Neutrophil (primary cell): Measurements from ENCODE around the gene SUGCT.
"Not testable (repeated sequence)": the region's sequence is repeated elsewhere in the genome, so short reads cannot be mapped to it uniquely, and the experiment has no call there.

ENCODE experiments used
- H3K27ac ChIP-seq: fragments of 200-600 bp; sonication (generic); 2 replicates; pipeline ENCODE4 v1.5.1; 2016; ENCODE audit warnings: mild to moderate bottlenecking, moderate library complexity
- H3K27me3 ChIP-seq: fragments of 200-600 bp; sonication (generic); 2 replicates; pipeline ENCODE4 v1.6.0; 2016; ENCODE audit warnings: mild to moderate bottlenecking
- H3K36me3 ChIP-seq: fragments of 200-600 bp; sonication (generic); 2 replicates; pipeline ENCODE4 v1.5.1; 2017
- H3K4me1 ChIP-seq, 2 experiments: fragments of 200-600 bp in 1 of 2; sonication (generic) in 1 of 2; 1 replicate in 1 of 2; 2 replicates in 1 of 2; pipeline versions ENCODE4 v1.5.1 to v1.6.1; 2013 to 2016; ENCODE audit warnings: low read depth in 1 of 2, low read length in 1 of 2, mild to moderate bottlenecking in 1 of 2, moderate library complexity in 1 of 2; ENCODE audit not compliant: control insufficient read depth in 1 of 2, insufficient read depth in 1 of 2
- H3K4me3 ChIP-seq, 2 experiments: fragments of 200-600 bp in 1 of 2; sonication (generic) in 1 of 2; 1 replicate in 1 of 2; 2 replicates in 1 of 2; pipeline ENCODE4 v1.5.1; 2013 to 2016; ENCODE audit warnings: low read depth in 1 of 2, low read length in 1 of 2, mild to moderate bottlenecking in 1 of 2, moderate library complexity in 1 of 2
- H3K9me3 ChIP-seq: fragments of 200-600 bp; sonication (generic); 2 replicates; pipeline ENCODE4 v1.5.1; 2016
- CTCF ChIP-seq: fragments of 200-600 bp; sonication (generic); IDR thresholded peaks from 2 replicates; pipeline ENCODE4 v1.5.1; 2016; ENCODE audit warnings: antibody characterized with exemption

Gene SUGCT

GRCh38 chr7:40645197-40645596, 510.4 kb downstream of the SUGCT start:
- H3K27ac ChIP-seq, result no peak overlapping the region
- no peak for TF ChIP-seq CTCF
- H3K9me3 ChIP-seq, result no peaks in the 10 kb centered on the region
- H3K4me3 ChIP-seq, result no peak overlapping the region
- H3K4me1 ChIP-seq, result peaks cover 9% of the 10 kb centered on the region in 2 experiments
- H3K36me3 ChIP-seq, result no peaks in the 10 kb centered on the region
- no peaks in the 10 kb centered on the region for H3K27me3 ChIP-seq

GRCh38 chr7:40646717-40647116, 511.9 kb downstream of the SUGCT start:
- no peaks in the 10 kb centered on the region for H3K36me3 ChIP-seq
- H3K4me1 ChIP-seq, result peaks cover 9% of the 10 kb centered on the region in 2 experiments
- H3K4me3 ChIP-seq, result no peak overlapping the region
- H3K9me3 ChIP-seq, result no peaks in the 10 kb centered on the region
- H3K27me3 ChIP-seq, result no peaks in the 10 kb centered on the region
- H3K27ac ChIP-seq, result no peak overlapping the region
- no peak for TF ChIP-seq CTCF

GRCh38 chr7:40647719-40648118, 512.9 kb downstream of the SUGCT start:
- Histone ChIP-seq H3K4me1 (peaks cover 9% of the 10 kb centered on the region in 2 experiments), H3K27ac (no peak overlapping the region), H3K4me3 (no peak overlapping the region), H3K27me3 (no peaks in the 10 kb centered on the region), H3K36me3 (no peaks in the 10 kb centered on the region), H3K9me3 (no peaks in the 10 kb centered on the region)
- TF ChIP-seq CTCF, result no peak

DNA sequence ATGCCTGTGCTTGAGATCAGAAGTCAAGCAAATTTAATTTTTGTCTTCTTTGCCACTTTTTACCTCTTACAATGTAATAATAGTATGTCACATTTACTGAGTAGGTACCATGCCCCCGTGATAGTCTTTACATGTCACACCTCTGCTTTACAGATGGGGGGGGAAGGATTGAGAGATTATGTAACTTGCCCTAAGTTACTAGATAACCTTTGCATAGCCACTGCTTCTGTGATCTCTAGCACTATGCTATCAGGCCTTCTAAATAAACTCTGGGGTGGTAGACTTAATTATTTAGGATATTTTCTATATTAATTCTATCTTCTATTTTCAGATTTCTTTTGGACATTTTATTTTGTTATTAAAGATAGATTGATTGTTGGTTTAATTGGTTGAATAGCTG, 514.4 kb downstream of the SUGCT start:
- Histone ChIP-seq H3K27me3 (no peaks in the 10 kb centered on the region), H3K27ac (no peak overlapping the region), H3K9me3 (no peaks in the 10 kb centered on the region), H3K4me3 (no peak overlapping the region), H3K36me3 (no peaks in the 10 kb centered on the region), H3K4me1 (peaks cover 8 to 9% of the 10 kb centered on the region in 2 experiments)
- no peak for TF ChIP-seq CTCF

GRCh38 chr7:40650903-40651302, 516.1 kb downstream of the SUGCT start:
- not testable (repeated sequence) for H3K4me1 ChIP-seq, H3K27ac ChIP-seq, H3K36me3 ChIP-seq, H3K4me3 ChIP-seq, H3K9me3 ChIP-seq, H3K27me3 ChIP-seq

DNA sequence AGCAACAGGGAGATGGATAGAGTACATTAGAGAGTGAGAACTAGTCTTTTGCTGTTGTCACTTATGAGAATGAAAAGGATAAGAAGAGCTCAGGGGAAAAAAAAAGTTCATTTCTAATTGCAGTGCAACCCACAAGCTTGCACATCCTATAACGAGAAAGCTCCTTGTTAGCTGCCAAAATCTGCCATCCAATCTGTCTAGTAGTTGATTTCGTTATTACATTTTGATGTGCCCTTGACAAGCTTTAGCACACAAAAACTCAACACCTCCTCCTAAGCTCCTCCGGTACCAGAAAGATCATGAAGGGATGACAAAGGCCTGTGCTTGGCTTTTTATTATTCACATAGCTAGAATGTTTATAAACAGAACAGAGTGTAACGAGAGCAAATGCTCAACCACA, 519.4 kb downstream of the SUGCT start:
- H3K4me1 ChIP-seq, result no peaks in the 10 kb centered on the region
- no peak overlapping the region for H3K4me3 ChIP-seq
- H3K9me3 ChIP-seq, result no peaks in the 10 kb centered on the region
- no peaks in the 10 kb centered on the region for H3K36me3 ChIP-seq
- no peak overlapping the region for H3K27ac ChIP-seq
- no peak for TF ChIP-seq CTCF
- H3K27me3 ChIP-seq, result no peaks in the 10 kb centered on the region
